ENCODE measurements around the gene SHISA9. TPM values are rescaled to one million over a fixed set of nuclear protein-coding genes. Genes with fewer than 3 reads are reported as not detected.

The SHISA9 gene
- total RNA-seq, 2 donors from 2014 or later, result 0.11 TPM; not detected in 1

GRCh38 chr16:13100970-13101369 is 199.6 kb downstream of the SHISA9 start:
- Mint-ChIP-seq H3K9me3 (peaks cover 3% of the 10 kb centered on the region), H3K4me3 (no peak overlapping the region), H3K27ac (no peak overlapping the region), H3K27me3 (no peaks in the 10 kb centered on the region), H3K36me3 (no peaks in the 10 kb centered on the region), H3K4me1 (ENCODE audit: low read depth in 2 of 2) (no peaks in the 10 kb centered on the region)
- no peak for ATAC-seq
- DNase-seq (ENCODE audit: low spot score), result no peak

- Mint-ChIP-seq H3K4me1 (ENCODE audit: low read depth in 2 of 2) (no peaks in the 10 kb centered on the region), H3K27me3 (no peaks in the 10 kb centered on the region), H3K36me3 (no peaks in the 10 kb centered on the region), H3K27ac (no peak overlapping the region), H3K9me3 (peaks cover 3% of the 10 kb centered on the region), H3K4me3 (no peak overlapping the region)
- DNase-seq (ENCODE audit: low spot score), result no peak
- no peak for ATAC-seq
These were observed 200.4 kb downstream of the SHISA9 start for GRCh38 chr16:13101828-13102227.

GRCh38 chr16:13102401-13102800 is 201.0 kb downstream of the SHISA9 start:
- H3K4me3 Mint-ChIP-seq, result no peak overlapping the region
- ATAC-seq, result no peak
- H3K27ac Mint-ChIP-seq, result no peak overlapping the region
- H3K27me3 Mint-ChIP-seq, result no peaks in the 10 kb centered on the region
- no peaks in the 10 kb centered on the region for H3K36me3 Mint-ChIP-seq
- peaks cover 4% of the 10 kb centered on the region for H3K9me3 Mint-ChIP-seq
- DNase-seq (ENCODE audit: low spot score), result no peak
- H3K4me1 Mint-ChIP-seq (ENCODE audit: low read depth in 2 of 2), result no peaks in the 10 kb centered on the region

GRCh38 chr16:13103831-13104530 is 202.6 kb downstream of the SHISA9 start:
- Mint-ChIP-seq H3K27me3 (no peaks in the 10 kb centered on the region), H3K4me3 (no peak overlapping the region), H3K9me3 (peaks cover 8% of the 10 kb centered on the region), H3K36me3 (no peaks in the 10 kb centered on the region), H3K4me1 (ENCODE audit: low read depth in 2 of 2) (no peaks in the 10 kb centered on the region), H3K27ac (no peak overlapping the region)
- no peak for DNase-seq (ENCODE audit: low spot score)
- no peak for ATAC-seq

- Mint-ChIP-seq H3K36me3 (no peaks in the 10 kb centered on the region), H3K4me1 (ENCODE audit: low read depth in 2 of 2) (no peaks in the 10 kb centered on the region), H3K27me3 (no peaks in the 10 kb centered on the region), H3K4me3 (no peak overlapping the region), H3K27ac (no peak overlapping the region), H3K9me3 (peaks cover 8% of the 10 kb centered on the region)
- no peak for DNase-seq (ENCODE audit: low spot score)
- no peak for ATAC-seq
These were observed 203.4 kb downstream of the SHISA9 start for GRCh38 chr16:13104772-13105171.

GRCh38 chr16:13105427-13105826 is 204.0 kb downstream of the SHISA9 start:
- no peak for DNase-seq (ENCODE audit: low spot score)
- H3K4me3 Mint-ChIP-seq, result no peak overlapping the region
- no peaks in the 10 kb centered on the region for H3K4me1 Mint-ChIP-seq (ENCODE audit: low read depth in 2 of 2)
- H3K27ac Mint-ChIP-seq, result no peak overlapping the region
- no peaks in the 10 kb centered on the region for H3K27me3 Mint-ChIP-seq
- H3K36me3 Mint-ChIP-seq, result no peaks in the 10 kb centered on the region
- H3K9me3 Mint-ChIP-seq, result peaks cover 11% of the 10 kb centered on the region
- no peak for ATAC-seq

- Mint-ChIP-seq H3K36me3 (no peaks in the 10 kb centered on the region), H3K27ac (no peak overlapping the region), H3K4me3 (no peak overlapping the region), H3K4me1 (ENCODE audit: low read depth in 2 of 2) (no peaks in the 10 kb centered on the region), H3K27me3 (no peaks in the 10 kb centered on the region), H3K9me3 (peaks cover 12% of the 10 kb centered on the region)
- ATAC-seq, result no peak
- DNase-seq (ENCODE audit: low spot score), result no peak
These were observed 205.1 kb downstream of the SHISA9 start for GRCh38 chr16:13106464-13106863.

GRCh38 chr16:13108126-13108525 is 206.7 kb downstream of the SHISA9 start:
- no peak overlapping the region for H3K27ac Mint-ChIP-seq
- ATAC-seq (no peak), DNase-seq (ENCODE audit: low spot score) (no peak)
- no peak overlapping the region for H3K4me3 Mint-ChIP-seq
- H3K4me1 Mint-ChIP-seq (ENCODE audit: low read depth in 2 of 2), result no peaks in the 10 kb centered on the region
- H3K9me3 Mint-ChIP-seq, result peaks cover 16% of the 10 kb centered on the region
- H3K27me3 Mint-ChIP-seq, result no peaks in the 10 kb centered on the region
- H3K36me3 Mint-ChIP-seq, result no peaks in the 10 kb centered on the region

GRCh38 chr16:13109171-13109570 is 207.8 kb downstream of the SHISA9 start:
- Mint-ChIP-seq H3K27ac (no peak overlapping the region), H3K27me3 (no peaks in the 10 kb centered on the region), H3K4me3 (no peak overlapping the region), H3K36me3 (no peaks in the 10 kb centered on the region), H3K9me3 (peaks cover 18% of the 10 kb centered on the region), H3K4me1 (ENCODE audit: low read depth in 2 of 2) (no peaks in the 10 kb centered on the region)
- no peak for DNase-seq (ENCODE audit: low spot score)
- no peak for ATAC-seq

GRCh38 chr16:13110124-13110796 is 208.9 kb downstream of the SHISA9 start:
- no peaks in the 10 kb centered on the region for H3K27me3 Mint-ChIP-seq
- H3K27ac Mint-ChIP-seq, result no peak overlapping the region
- no peak overlapping the region for H3K4me3 Mint-ChIP-seq
- H3K4me1 Mint-ChIP-seq (ENCODE audit: low read depth in 2 of 2), result no peaks in the 10 kb centered on the region
- H3K9me3 Mint-ChIP-seq, result peaks cover 21% of the 10 kb centered on the region
- no peak for ATAC-seq
- H3K36me3 Mint-ChIP-seq, result no peaks in the 10 kb centered on the region
- no peak for DNase-seq (ENCODE audit: low spot score)

- Mint-ChIP-seq H3K4me1 (ENCODE audit: low read depth in 2 of 2) (no peaks in the 10 kb centered on the region), H3K27ac (no peak overlapping the region), H3K27me3 (no peaks in the 10 kb centered on the region), H3K36me3 (no peaks in the 10 kb centered on the region), H3K4me3 (no peak overlapping the region), H3K9me3 (peaks cover 21% of the 10 kb centered on the region)
- ATAC-seq, result no peak
- no peak for DNase-seq (ENCODE audit: low spot score)
These were observed 210.3 kb downstream of the SHISA9 start for GRCh38 chr16:13111747-13112146.

- H3K9me3 Mint-ChIP-seq, result peaks cover 15% of the 10 kb centered on the region
- DNase-seq (ENCODE audit: low spot score) (no peak), ATAC-seq (no peak)
- no peaks in the 10 kb centered on the region for H3K36me3 Mint-ChIP-seq
- H3K27ac Mint-ChIP-seq, result no peak overlapping the region
- no peak overlapping the region for H3K4me3 Mint-ChIP-seq
- H3K4me1 Mint-ChIP-seq (ENCODE audit: low read depth in 2 of 2), result no peaks in the 10 kb centered on the region
- no peaks in the 10 kb centered on the region for H3K27me3 Mint-ChIP-seq
These were observed 212.3 kb downstream of the SHISA9 start for GRCh38 chr16:13113741-13114140.

GRCh38 chr16:13118091-13118490 is 216.7 kb downstream of the SHISA9 start:
- no peak for DNase-seq (ENCODE audit: low spot score)
- H3K9me3 Mint-ChIP-seq, result peaks cover 8% of the 10 kb centered on the region
- H3K27ac Mint-ChIP-seq, result no peak overlapping the region
- H3K4me1 Mint-ChIP-seq (ENCODE audit: low read depth in 2 of 2), result no peaks in the 10 kb centered on the region
- H3K36me3 Mint-ChIP-seq, result no peaks in the 10 kb centered on the region
- H3K4me3 Mint-ChIP-seq, result no peak overlapping the region
- no peak for ATAC-seq
- peaks cover 0 to 11% of the 10 kb centered on the region in 2 donors for H3K27me3 Mint-ChIP-seq

- Mint-ChIP-seq H3K36me3 (no peaks in the 10 kb centered on the region), H3K27me3 (peaks cover 0 to 11% of the 10 kb centered on the region in 2 donors), H3K27ac (no peak overlapping the region), H3K4me3 (no peak overlapping the region), H3K4me1 (ENCODE audit: low read depth in 2 of 2) (no peaks in the 10 kb centered on the region), H3K9me3 (no peaks in the 10 kb centered on the region)
- no peak for ATAC-seq
- no peak for DNase-seq (ENCODE audit: low spot score)
These were observed 218.7 kb downstream of the SHISA9 start for GRCh38 chr16:13120091-13120490.
